Occipital lobe (tissue), 2 donors: ENCODE data around the gene HEXB. TPM values are rescaled to one million over a fixed set of nuclear protein-coding genes. Genes with fewer than 3 reads are reported as not detected.
"Not testable (repeated sequence)": the region's sequence is repeated elsewhere in the genome, so short reads cannot be mapped to it uniquely, and the experiment has no call there.

Experiments
- DNase-seq: peaks from one replicate; lab custom pipeline; 2025; lab: John Stamatoyannopoulos, UW
- total RNA-seq: library from RNA; depleted of rRNA; stranded (reverse); fragments of >200 nt; gene quantifications from one replicate; pipeline ENCODE4 v1.2.3, GENCODE V29; 2014

Gene HEXB
- total RNA-seq, 1 donor from 2014 or later = 22.5 TPM

- DNase-seq = no peak
Measured at GRCh38 chr5:74659172-74659571, 25.9 kb upstream of the HEXB start.

- no peak for DNase-seq
Measured at GRCh38 chr5:74660140-74660539, 24.9 kb upstream of the HEXB start.

DNA sequence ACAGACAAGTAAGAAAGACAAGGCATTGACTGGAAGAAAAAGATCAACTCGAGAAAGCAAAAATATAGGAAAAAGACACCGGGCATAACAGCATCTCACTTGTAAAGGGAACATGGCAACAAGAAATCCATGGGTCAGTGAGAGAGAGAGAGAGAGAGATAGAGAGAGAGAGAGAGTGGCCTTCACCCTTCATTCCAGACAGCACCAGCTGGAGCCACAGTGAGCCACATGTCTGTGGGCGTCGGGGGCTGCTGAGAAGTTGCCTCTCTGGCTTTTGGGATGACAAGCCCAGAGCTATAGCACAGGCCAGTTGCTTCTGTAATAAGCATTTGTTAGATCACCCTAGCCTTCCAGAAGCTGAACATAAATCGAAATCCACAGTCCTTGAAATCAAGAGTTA lies 24.2 kb upstream of the HEXB start:
- no peak for DNase-seq

GRCh38 chr5:74664551-74664950 lies 20.5 kb upstream of the HEXB start:
- DNase-seq = no peak

GRCh38 chr5:74665273-74665672 lies 19.8 kb upstream of the HEXB start:
- peak; percentile 23 for DNase-seq

- no peak for DNase-seq
Measured at GRCh38 chr5:74665816-74666215, 19.2 kb upstream of the HEXB start.

GRCh38 chr5:74667396-74667795 lies 17.6 kb upstream of the HEXB start:
- no peak for DNase-seq

DNA sequence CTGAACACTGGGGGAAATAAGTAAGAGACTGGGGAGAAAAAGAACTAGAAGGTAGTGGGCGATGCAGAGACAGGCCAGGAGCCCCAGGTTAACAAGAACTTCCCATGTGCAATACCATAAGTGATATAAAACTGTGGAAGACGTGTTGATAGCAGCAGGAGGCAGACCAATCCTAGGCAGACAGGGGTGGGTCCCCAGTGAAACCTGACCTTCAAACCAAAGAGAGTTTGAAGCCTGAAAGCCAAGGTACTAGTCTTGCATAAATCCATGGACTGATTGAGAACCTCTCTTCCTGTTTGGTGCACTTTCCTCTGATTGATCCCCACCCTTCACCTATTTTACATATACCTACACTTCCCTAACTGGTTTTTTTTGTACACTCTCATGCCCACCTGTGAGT lies 15.2 kb upstream of the HEXB start:
- no peak for DNase-seq

DNA sequence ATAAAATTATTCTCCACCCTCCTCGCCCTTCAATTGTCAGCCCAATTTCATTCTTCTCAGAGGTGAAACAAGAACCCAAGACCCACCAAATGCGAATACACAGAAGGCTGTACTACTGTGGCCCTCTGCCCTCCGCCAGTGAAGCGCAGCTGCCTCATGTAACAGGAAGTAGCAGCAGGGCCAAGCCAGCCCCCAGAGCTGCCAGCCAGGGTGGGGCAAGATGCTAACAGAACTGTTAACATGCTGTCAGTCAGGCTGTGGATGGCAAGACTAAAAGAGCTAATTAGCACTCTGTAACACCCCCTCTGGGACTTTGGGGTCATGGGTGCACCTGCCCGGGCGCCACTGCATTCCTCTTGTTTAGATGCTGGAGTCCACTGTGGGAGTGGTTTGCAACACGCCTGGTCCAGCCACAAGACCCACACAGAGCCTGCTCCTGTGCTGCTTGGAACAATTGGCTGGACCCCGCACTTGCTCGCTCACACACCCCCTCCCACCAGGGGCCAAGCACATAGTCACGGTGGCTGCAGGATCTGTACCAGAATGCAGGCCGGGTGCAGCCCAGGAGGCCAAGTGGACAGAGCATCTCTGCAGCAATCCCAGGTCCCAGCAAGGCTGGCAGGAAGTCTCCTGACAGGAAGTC lies 14.5 kb upstream of the HEXB start:
- DNase-seq = no peak

GRCh38 chr5:74672215-74672877 lies 12.7 kb upstream of the HEXB start:
- DNase-seq = no peak

DNA sequence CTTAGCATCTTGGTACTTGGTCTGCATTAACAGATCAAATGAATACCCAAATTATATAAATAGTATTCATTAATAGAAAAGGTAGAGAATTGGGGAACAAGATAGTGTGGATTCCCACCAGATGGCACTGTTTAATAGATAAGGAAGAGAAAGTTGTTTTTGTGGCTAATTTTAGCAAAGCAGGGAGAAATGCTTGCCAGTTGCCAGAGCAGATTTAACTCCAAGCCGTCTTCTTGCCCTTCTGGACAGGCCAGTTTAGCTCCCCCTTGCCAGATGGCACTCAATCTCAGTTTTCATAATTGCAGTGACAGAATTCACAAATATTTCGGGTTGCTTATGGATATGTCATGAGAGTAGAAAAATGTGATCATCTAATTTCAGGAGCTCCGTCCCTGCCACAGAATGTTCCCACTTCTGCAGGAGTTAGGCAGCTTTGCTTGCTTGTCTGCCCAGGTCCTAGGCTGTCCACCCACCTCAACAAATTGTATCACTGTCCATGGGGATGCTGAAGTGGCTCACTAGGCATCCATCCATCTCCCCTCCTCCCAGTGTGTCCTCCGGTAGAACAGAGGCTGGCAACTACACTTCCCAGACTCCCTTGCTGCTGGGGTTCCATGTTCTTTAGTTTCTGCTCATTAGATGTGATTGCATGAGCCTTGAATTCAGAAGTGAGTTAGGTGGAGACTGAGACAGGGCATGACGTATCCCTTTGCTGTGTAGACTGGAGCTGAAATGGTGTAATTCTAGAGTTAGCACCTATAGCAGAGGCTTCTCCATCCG lies 11.8 kb upstream of the HEXB start:
- DNase-seq = peak; percentile 69

DNA sequence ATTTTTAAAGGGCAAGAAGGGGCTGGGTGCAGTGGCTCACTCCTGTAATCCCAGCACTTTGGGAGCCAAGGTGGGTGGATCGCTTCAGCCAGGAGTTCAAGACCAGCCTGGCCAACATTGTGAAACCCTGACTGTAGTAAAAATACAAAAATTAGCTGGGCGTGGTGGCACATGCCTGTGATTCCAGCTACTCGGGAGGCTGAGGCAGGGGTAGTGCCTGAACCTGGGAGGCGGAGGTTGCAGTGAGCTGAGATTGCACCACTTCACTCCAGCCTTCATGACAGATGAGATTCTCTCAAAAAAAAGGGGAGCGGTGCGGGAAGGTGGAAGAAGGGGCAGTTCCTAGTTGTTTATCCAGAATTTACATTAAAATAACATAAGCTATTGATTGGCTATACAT lies 8.6 kb upstream of the HEXB start:
- not testable (repeated sequence) for DNase-seq

GRCh38 chr5:74678123-74678522 lies 6.9 kb upstream of the HEXB start:
- not testable (repeated sequence) for DNase-seq

DNA sequence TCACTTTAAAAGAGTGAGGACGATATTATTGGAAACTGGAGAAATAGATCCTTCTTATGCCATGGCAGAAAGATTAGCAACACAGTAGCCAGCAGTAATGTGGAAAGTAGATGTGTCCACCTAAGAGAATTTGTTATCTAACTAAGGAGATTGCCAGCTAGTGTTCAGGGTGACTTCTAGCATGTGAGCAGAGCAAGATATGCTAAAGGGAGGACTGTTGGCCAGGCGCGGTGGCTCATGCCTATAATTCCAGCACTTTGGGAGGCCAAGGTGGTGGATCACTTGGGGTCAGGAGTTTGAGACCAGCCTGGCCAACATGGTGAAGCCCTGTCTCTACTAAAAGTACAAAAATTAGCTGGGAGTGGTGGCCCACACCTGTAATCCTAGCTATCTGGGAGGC lies 5.7 kb upstream of the HEXB start:
- not testable (repeated sequence) for DNase-seq

DNA sequence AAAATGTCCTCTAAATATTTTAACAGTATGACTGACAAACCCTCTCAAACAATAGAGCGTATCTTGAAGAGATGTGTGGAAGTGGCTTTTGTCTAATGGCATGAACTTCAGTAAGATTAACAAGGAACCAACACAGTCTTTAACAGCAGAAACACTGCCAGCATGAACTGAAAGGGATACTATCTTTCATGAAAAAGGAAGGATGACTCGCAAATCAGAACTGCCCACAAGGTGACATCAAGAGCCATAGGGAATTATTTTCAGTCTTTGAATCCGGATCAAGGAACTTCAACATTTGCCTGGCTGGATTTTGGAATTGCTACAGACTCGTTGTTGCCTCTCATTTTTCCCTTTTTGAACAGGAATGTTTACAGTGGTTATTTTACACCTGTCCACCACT lies 5.1 kb upstream of the HEXB start:
- DNase-seq = no peak

GRCh38 chr5:74685979-74686631 lies 1.1 kb downstream of the HEXB start:
- no peak for DNase-seq

DNA sequence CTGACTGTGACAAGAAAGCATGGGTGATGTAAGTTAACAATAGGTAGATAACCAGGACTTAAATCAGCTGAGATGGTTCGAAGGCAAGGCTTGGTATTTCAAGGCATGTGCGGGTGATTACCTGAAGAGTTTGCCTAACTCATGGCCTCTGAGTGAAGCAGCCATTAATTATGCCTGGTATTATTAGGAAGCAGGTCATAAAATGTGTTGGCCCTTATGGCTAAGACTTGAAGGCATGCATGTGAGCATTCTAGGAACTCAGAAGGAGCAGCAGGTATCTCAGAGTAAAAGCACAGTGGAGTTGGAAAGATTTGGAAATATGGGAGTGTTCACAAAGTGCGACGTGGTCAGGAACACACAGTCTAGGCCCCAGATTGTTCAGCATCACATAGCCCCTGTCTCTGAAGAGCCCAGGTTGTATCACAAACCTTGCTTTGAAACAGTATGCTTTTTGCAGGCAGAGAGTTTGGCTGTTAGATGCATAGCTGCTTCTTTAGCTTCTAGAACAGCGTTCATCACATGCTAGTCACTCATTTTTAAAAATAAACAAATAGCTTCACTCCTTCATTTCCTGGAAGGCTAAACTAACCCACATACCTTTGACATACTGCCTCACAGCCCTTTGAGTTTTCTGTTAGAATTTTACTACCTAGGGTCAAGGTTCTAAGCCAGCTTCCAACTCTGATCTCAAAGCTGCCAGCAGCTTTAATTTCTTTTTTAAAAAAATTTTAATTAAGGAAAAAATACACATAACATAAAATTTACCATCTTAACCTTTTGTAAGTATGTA lies 2.1 kb downstream of the HEXB start:
- DNase-seq = no peak

- no peak for DNase-seq
Measured at GRCh38 chr5:74693191-74693590, 8.2 kb downstream of the HEXB start.

- no peak for DNase-seq
Measured at GRCh38 chr5:74717596-74717995, 32.6 kb downstream of the HEXB start.

DNA sequence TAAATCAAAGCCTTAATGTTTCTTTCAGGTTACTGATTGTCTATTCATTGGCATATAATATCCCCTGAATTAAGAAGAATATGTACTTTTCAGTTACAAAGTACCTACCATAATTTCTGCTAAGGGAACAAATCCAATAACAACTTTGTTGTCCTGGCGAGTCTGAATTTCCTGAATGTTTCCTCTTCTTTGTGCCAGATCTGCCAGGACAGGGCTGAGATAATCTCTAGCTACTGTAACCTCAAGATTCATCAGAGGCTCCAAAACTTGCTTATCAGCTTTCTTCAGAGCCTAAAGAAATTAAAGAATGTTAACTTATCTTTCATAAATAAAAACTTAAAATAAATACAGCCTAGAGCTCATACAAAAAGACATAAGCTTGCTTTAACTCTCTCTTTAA lies 37.2 kb downstream of the HEXB start:
- DNase-seq = no peak

DNA sequence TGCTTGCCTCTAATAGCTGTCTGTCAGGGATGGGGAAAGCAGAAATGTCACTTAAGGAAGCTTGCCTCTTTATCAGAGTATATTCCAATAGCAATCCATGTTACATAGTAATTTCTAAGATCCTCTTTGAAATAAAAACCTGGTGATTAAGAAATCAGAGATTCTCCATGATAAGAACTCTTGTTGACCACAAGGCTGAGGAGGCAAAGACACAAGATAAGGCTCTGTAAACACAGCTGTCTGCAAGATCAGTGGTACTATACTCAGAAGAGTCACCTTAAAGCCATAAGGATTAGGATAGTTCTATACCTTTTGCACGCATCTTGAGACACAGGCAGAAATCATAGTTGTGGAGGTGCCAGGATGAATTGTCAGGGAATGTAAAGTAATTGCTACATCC lies 40.3 kb downstream of the HEXB start:
- no peak for DNase-seq
